SK-N-SH (cell line): Measurements from ENCODE around the gene EEFSEC. TPM values are rescaled to one million over a fixed set of nuclear protein-coding genes. Genes with fewer than 3 reads are reported as not detected.
A peak's percentile ranks its signal among the peaks of the same experiment; 100 is the strongest.

Experiments used
- CTCF ChIA-PET: fragments of 300-600, 350-600 bp; formaldehyde crosslinking; extraction: SDS; loops from one replicate; lab custom pipeline; 2021; lab: Yijun Ruan, JAX
- POLR2A ChIA-PET: fragments of 350-600 bp; sonication (Branson Sonifier 250); formaldehyde crosslinking; extraction: SDS; loops from one replicate; lab custom pipeline; 2020; ENCODE audit warnings: antibody characterized with exemption, inconsistent platforms; lab: Yijun Ruan, JAX
- DNase-seq: peaks from one replicate; pipeline ENCODE4 v3.0.0; 2012
- H2AFZ ChIP-seq: fragments of 200-600 bp; sonication (generic); 2 replicates; pipeline ENCODE4 v1.8.1; 2016; ENCODE audit warnings: antibody characterized with exemption, mild to moderate bottlenecking, low read depth
- H3F3A ChIP-seq: fragments of 200-600 bp; sonication (generic); replicated peaks from 2 replicates; pipeline ENCODE3; 2016; ENCODE audit warnings: antibody characterized with exemption, mild to moderate bottlenecking; ENCODE audit not compliant: insufficient read depth
- H3K27ac ChIP-seq, 2 experiments: fragments of 200-500 bp in 1 of 2; fragments of 200-600 bp in 1 of 2; sonication (Bioruptor generic) in 1 of 2; sonication (generic), shearing (Covaris generic) in 1 of 2; 2 replicates each; pipeline versions ENCODE4 v1.5.1 to v1.6.1; 2014 to 2016; ENCODE audit warnings: low read depth in 2 of 2, inconsistent platforms in 1 of 2, low read length in 1 of 2, mild to moderate bottlenecking in 1 of 2, mixed read lengths in 1 of 2
- H3K27me3 ChIP-seq: fragments of 200-600 bp; sonication (generic), shearing (Covaris generic); 2 replicates; pipeline ENCODE4 v1.6.1; 2016; ENCODE audit warnings: mixed run types; ENCODE audit not compliant: insufficient read depth
- H3K36me3 ChIP-seq, 2 experiments: fragments of 200-500 bp in 1 of 2; fragments of 200-600 bp in 1 of 2; sonication (Bioruptor generic) in 1 of 2; sonication (generic) in 1 of 2; replicated peaks in 1 of 2; 2 replicates each; pipeline versions ENCODE3 to v1.5.1; 2014 to 2016; ENCODE audit warnings: low read length in 1 of 2, mild to moderate bottlenecking in 1 of 2; ENCODE audit not compliant: insufficient read depth in 2 of 2, control insufficient read depth in 1 of 2
- H3K4me1 ChIP-seq, 2 experiments: fragments of 200-500 bp in 1 of 2; fragments of 200-600 bp in 1 of 2; sonication (Bioruptor generic) in 1 of 2; sonication (generic), shearing (Covaris generic) in 1 of 2; 2 replicates each; pipeline versions ENCODE4 v1.5.1 to v1.6.1; 2014 to 2016; ENCODE audit warnings: low read depth in 1 of 2, low read length in 1 of 2, mixed run types in 1 of 2; ENCODE audit not compliant: insufficient read depth in 2 of 2, control insufficient read depth in 1 of 2
- H3K4me2 ChIP-seq: fragments of 200-600 bp; sonication (generic), shearing (Covaris generic); 2 replicates; pipeline ENCODE4 v1.6.1; 2017; ENCODE audit warnings: mixed run types
- H3K4me3 ChIP-seq, 2 experiments: fragments of 200-500 bp in 1 of 2; fragments of 200-600 bp in 1 of 2; sonication (Bioruptor generic) in 1 of 2; sonication (generic), shearing (Covaris generic) in 1 of 2; 2 replicates each; pipeline versions ENCODE4 v1.5.1 to v1.8.1; 2014 to 2016; ENCODE audit warnings: low read depth in 2 of 2, inconsistent platforms in 1 of 2, low read length in 1 of 2, mild to moderate bottlenecking in 1 of 2, mixed read lengths in 1 of 2, moderate library complexity in 1 of 2
- H3K79me2 ChIP-seq: fragments of 200-600 bp; sonication (generic); 2 replicates; pipeline ENCODE4 v1.8.1; 2017; ENCODE audit warnings: mild to moderate bottlenecking; ENCODE audit not compliant: insufficient read depth
- H3K9ac ChIP-seq: fragments of 200-600 bp; sonication (generic); 2 replicates; pipeline ENCODE4 v1.6.1; 2017; ENCODE audit warnings: mixed run types
- H3K9me2 ChIP-seq: fragments of 200-600 bp; sonication (generic); 2 replicates; pipeline ENCODE4 v1.6.1; 2017; ENCODE audit warnings: mixed run types
- H3K9me3 ChIP-seq: fragments of 200-600 bp; sonication (generic); 2 replicates; pipeline ENCODE4 v1.6.1; 2017; ENCODE audit warnings: mixed run types, mild to moderate bottlenecking, moderate library complexity
- H4K20me1 ChIP-seq: fragments of 200-600 bp; sonication (generic); 2 replicates; pipeline ENCODE4 v1.6.1; 2017; ENCODE audit warnings: mild to moderate bottlenecking, mixed run types; ENCODE audit not compliant: insufficient read depth
- CHD2 ChIP-seq: fragments of 150-350 bp; IDR thresholded peaks from 2 replicates; pipeline ENCODE4 v1.6.1; 2018; ENCODE audit warnings: low read length; ENCODE audit not compliant: partially characterized antibody
- CTCF ChIP-seq: fragments of 200-600 bp; sonication (generic); IDR thresholded peaks from 2 replicates; pipeline ENCODE4 v1.6.1; 2017; ENCODE audit warnings: antibody characterized with exemption, mild to moderate bottlenecking, moderate library complexity
- ELF1 ChIP-seq: IDR thresholded peaks from 2 replicates; pipeline ENCODE4 v1.4.0; 2012
- EP300 ChIP-seq, 2 experiments: IDR thresholded peaks; 2 replicates each; pipeline versions ENCODE4 v1.4.0 to v1.6.1; 2012; ENCODE audit warnings: borderline replicate concordance in 1 of 2, low read depth in 1 of 2, low read length in 1 of 2
- EZH2phosphoT487 ChIP-seq: fragments of 200-600 bp; sonication (generic); IDR thresholded peaks from 2 replicates; pipeline ENCODE4 v1.6.1; 2017; ENCODE audit warnings: low read depth, mixed run types, mild to moderate bottlenecking, antibody characterized with exemption, moderate library complexity, borderline replicate concordance
- FOSL2 ChIP-seq: IDR thresholded peaks from 2 replicates; pipeline ENCODE4 v1.4.0; 2012; ENCODE audit warnings: low read depth, mild to moderate bottlenecking, moderate library complexity, borderline replicate concordance
- FOXM1 ChIP-seq: IDR thresholded peaks from 2 replicates; pipeline ENCODE4 v1.4.0; 2012; ENCODE audit warnings: low read depth, mild to moderate bottlenecking
- MAX ChIP-seq: IDR thresholded peaks from 2 replicates; pipeline ENCODE4 v1.4.0; 2012; ENCODE audit warnings: low read depth
- MXI1 ChIP-seq: IDR thresholded peaks from 2 replicates; pipeline ENCODE4 v1.6.1; 2012; ENCODE audit warnings: mild to moderate bottlenecking, low read depth, low read length, improper control_type of control experiment
- POLR2AphosphoS5 ChIP-seq: IDR thresholded peaks from 2 replicates; pipeline ENCODE4 v1.6.1; 2012; ENCODE audit warnings: low read depth, low read length
- RAD21 ChIP-seq: IDR thresholded peaks from 2 replicates; pipeline ENCODE4 v1.6.1; 2012; ENCODE audit warnings: mild to moderate bottlenecking, low read length
- RXRA ChIP-seq: IDR thresholded peaks from 2 replicates; pipeline ENCODE4 v1.4.0; 2012; ENCODE audit warnings: low read depth, mild to moderate bottlenecking, borderline replicate concordance
- SIN3A ChIP-seq: IDR thresholded peaks from 2 replicates; pipeline ENCODE4 v1.6.1; 2012; ENCODE audit warnings: low read depth, mild to moderate bottlenecking, low read length, moderate library complexity, borderline replicate concordance
- TCF12 ChIP-seq: IDR thresholded peaks from 2 replicates; pipeline ENCODE4 v1.4.0; 2012
- USF1 ChIP-seq: IDR thresholded peaks from 2 replicates; pipeline ENCODE4 v1.4.0; 2012; ENCODE audit warnings: low read depth, borderline replicate concordance
- YY1 ChIP-seq: IDR thresholded peaks from 2 replicates; pipeline ENCODE4 v1.4.0; 2012; ENCODE audit warnings: low read depth, mild to moderate bottlenecking
- ZBTB33 ChIP-seq: IDR thresholded peaks from 2 replicates; pipeline ENCODE4 v1.4.0; 2012; ENCODE audit warnings: low read depth, borderline replicate concordance
- WGBS: methylation state at CpG from one replicate; pipeline ENCODE4 v1.1.6; 2017; ENCODE audit warnings: low lambda C conversion rate; 5-methylcytosine and 5-hydroxymethylcytosine counted together
- polyA plus RNA-seq, 3 experiments: library from polyadenylated mRNA; depleted of rRNA; stranded (reverse); fragments of >200 nt; gene quantifications; 2 replicates each; pipeline ENCODE4 v1.2.3, GENCODE V29; 2012

Gene EEFSEC
- polyA plus RNA-seq, 1 of the 3 experiments (the other 2 are of a cell fraction) = 12.4 TPM

GRCh38 chr3:128422762-128423524, 269.7 kb downstream of the EEFSEC start (continued):
- no peak for TF ChIP-seq USF1
- TF ChIP-seq MXI1 = no peak
- no peak for TF ChIP-seq EP300 (IDR thresholded peaks at IDR 0.05; ENCODE audit: borderline replicate concordance in 1 of 2, low read depth in 1 of 2, low read length in 1 of 2)
- no peak for TF ChIP-seq CHD2
- no peak for TF ChIP-seq YY1
- TF ChIP-seq CTCF = no peak
- TF ChIP-seq ZBTB33 = no peak
- TF ChIP-seq TCF12 = no peak

- no peaks in the 10 kb centered on the region for H3F3A ChIP-seq
- no peak overlapping the region for H3K4me2 ChIP-seq
- ChIA-PET CTCF (interaction anchor here (0.6 to 11.3 kb wide), 4 partner anchors 13 to 157 kb away, joined by 3 to 177 read pairs (median 48); no protein-coding TSS in a partner anchor), POLR2A (interaction anchor here (0.8 to 2.9 kb wide), 4 partner anchors 8 to 63 kb away, joined by 3 to 21 read pairs (median 6); no protein-coding TSS in a partner anchor)
- no peaks in the 10 kb centered on the region for H3K79me2 ChIP-seq
- no peaks in the 10 kb centered on the region for H3K27me3 ChIP-seq
- H3K36me3 ChIP-seq = no peaks in the 10 kb centered on the region
- H3K9ac ChIP-seq = no peak overlapping the region
- 0 out of 4 replicates have a peak overlapping the region, but pooled peaks of 1 of the 2 experiments have one; percentile 7 for H3K27ac ChIP-seq
- H3K9me2 ChIP-seq = no peaks in the 10 kb centered on the region
- H3K4me3 ChIP-seq = no peak overlapping the region
- 98% methylated on average over 2 of the region's 7 CpGs for WGBS
- H4K20me1 ChIP-seq = no peaks in the 10 kb centered on the region
- no peaks in the 10 kb centered on the region for H3K9me3 ChIP-seq
- no peak overlapping the region for H2AFZ ChIP-seq
- no peak for DNase-seq
- H3K4me1 ChIP-seq = peaks cover 0 to 67% of the 10 kb centered on the region in 2 experiments; a peak in 2 of 4 replicates
- TF ChIP-seq SIN3A = no peak
- no peak for TF ChIP-seq ELF1
- no peak for TF ChIP-seq RAD21
- no peak for TF ChIP-seq YY1
- TF ChIP-seq RXRA = no peak
- TF ChIP-seq FOSL2 = no peak
- no peak for TF ChIP-seq USF1
- no peak for TF ChIP-seq MAX
- no peak for TF ChIP-seq TCF12
- no peak for TF ChIP-seq EP300 (IDR thresholded peaks at IDR 0.05; ENCODE audit: borderline replicate concordance in 1 of 2, low read depth in 1 of 2, low read length in 1 of 2)
- no peak for TF ChIP-seq ZBTB33
- TF ChIP-seq FOXM1 = no peak
- no peak for TF ChIP-seq EZH2phosphoT487
- TF ChIP-seq POLR2AphosphoS5 = no peak
- TF ChIP-seq CTCF = no peak
These were observed 270.4 kb downstream of the EEFSEC start for GRCh38 chr3:128423525-128424147.
